HepG2 (cell line): ENCODE data around the gene SDR9C7. TPM values are rescaled to one million over a fixed set of nuclear protein-coding genes. Genes with fewer than 3 reads are reported as not detected.

Source experiments
- CENPX ChIP-seq: sonication (generic); formaldehyde crosslinking; IDR thresholded peaks from 2 replicates; pipeline ENCODE4 v1.9.0; 2021; ENCODE audit warnings: mild to moderate bottlenecking, missing genetic modification reagents, moderate library complexity
- EED ChIP-seq: sonication (generic); formaldehyde crosslinking; IDR thresholded peaks from 2 replicates; pipeline ENCODE4 v1.5.0; 2020; ENCODE audit warnings: mild to moderate bottlenecking, missing genetic modification reagents
- ESRRA ChIP-seq: sonication (generic); formaldehyde crosslinking; IDR thresholded peaks from 2 replicates; pipeline ENCODE4 v1.5.1; 2020; ENCODE audit warnings: mild to moderate bottlenecking, low read depth, missing genetic modification reagents
- FOXA1 ChIP-seq, 2 experiments: fragments of 450-650 bp in 1 of 2; sonication (generic) in 1 of 2; formaldehyde crosslinking in 1 of 2; IDR thresholded peaks; 2 replicates each; pipeline versions ENCODE4 v1.4.0 to v1.6.1; 2016 to 2020; ENCODE audit warnings: missing genetic modification reagents in 1 of 2
- FOXJ3 ChIP-seq: sonication (generic); formaldehyde crosslinking; IDR thresholded peaks from 2 replicates; pipeline ENCODE4 v1.4.0; 2020; ENCODE audit warnings: missing genetic modification reagents, mild to moderate bottlenecking, borderline replicate concordance
- KDM3A ChIP-seq: IDR thresholded peaks from 2 replicates; pipeline ENCODE4 v1.6.1; 2018; ENCODE audit warnings: low read depth, missing compliant biosample characterization
- KLF16 ChIP-seq, 2 experiments: sonication (generic) in 1 of 2; formaldehyde crosslinking in 1 of 2; IDR thresholded peaks; 2 replicates each; pipeline versions ENCODE4 v1.6.1 to v1.8.0; 2016 to 2023; ENCODE audit warnings: missing genetic modification reagents in 2 of 2, missing compliant biosample characterization in 1 of 2
- NFYB ChIP-seq: sonication (generic); formaldehyde crosslinking; IDR thresholded peaks from 2 replicates; pipeline ENCODE4 v1.4.0; 2020; ENCODE audit warnings: missing genetic modification reagents
- TBL1XR1 ChIP-seq: fragments of 150-350 bp; IDR thresholded peaks from 2 replicates; pipeline ENCODE4 v1.6.1; 2014; ENCODE audit warnings: borderline replicate concordance, low read length; ENCODE audit not compliant: partially characterized antibody
- TSC22D2 ChIP-seq: sonication (generic); formaldehyde crosslinking; IDR thresholded peaks from 2 replicates; pipeline ENCODE4 v1.5.1; 2020; ENCODE audit warnings: missing genetic modification reagents, mild to moderate bottlenecking, borderline replicate concordance
- YEATS2 ChIP-seq: sonication (generic); formaldehyde crosslinking; IDR thresholded peaks from 2 replicates; pipeline ENCODE4 v1.4.0; 2020; ENCODE audit warnings: missing genetic modification reagents, borderline replicate concordance
- ZFX ChIP-seq: sonication (generic); formaldehyde crosslinking; IDR thresholded peaks from 2 replicates; pipeline ENCODE4 v1.4.0; 2020; ENCODE audit warnings: mild to moderate bottlenecking, low read depth, missing genetic modification reagents, moderate library complexity
- ZNF556 ChIP-seq: sonication (generic); formaldehyde crosslinking; IDR thresholded peaks from 2 replicates; pipeline ENCODE4 v1.4.0; 2020; ENCODE audit warnings: mild to moderate bottlenecking, missing genetic modification reagents, borderline replicate concordance
- ZNF768 ChIP-seq: sonication (generic); formaldehyde crosslinking; IDR thresholded peaks from 2 replicates; pipeline ENCODE4 v1.4.0; 2020; ENCODE audit warnings: missing genetic modification reagents
- polyA plus RNA-seq, 8 experiments: library from polyadenylated mRNA; depleted of rRNA in 3 of 8; stranded (reverse) in 7 of 8; unstranded in 1 of 8; fragments of >200 nt; fragmentation: Illumina TruSeq in 4 of 8; extraction: Trizol in 4 of 8; gene quantifications; 2 replicates each; pipeline versions ENCODE4 v1.2.1 to v1.2.3, GENCODE V29; 2011 to 2016; ENCODE audit warnings: low read depth in 4 of 8, missing spikeins in 1 of 8, mixed read lengths in 1 of 8; ENCODE audit not compliant: insufficient read depth in 1 of 8
- total RNA-seq, 5 experiments: library from RNA; depleted of rRNA; stranded (reverse); fragments of >200 nt; fragmentation: Illumina TruSeq; extraction: Trizol; gene quantifications; 2 replicates each; pipeline ENCODE4 v1.2.3, GENCODE V29; 2016; ENCODE audit warnings: low read depth in 1 of 5
- TF ChIP-seq, protein P1 (sequence below): sonication (generic); formaldehyde crosslinking; IDR thresholded peaks from 2 replicates; pipeline ENCODE4 v1.9.0; 2021; ENCODE audit warnings: missing genetic modification reagents, borderline replicate concordance
- TF ChIP-seq, protein P2 (sequence below): sonication (generic); formaldehyde crosslinking; IDR thresholded peaks from 2 replicates; pipeline ENCODE4 v1.4.0; 2020; ENCODE audit warnings: missing genetic modification reagents, borderline replicate concordance
- TF ChIP-seq, protein P3 (sequence below): sonication (generic); formaldehyde crosslinking; IDR thresholded peaks from 2 replicates; pipeline ENCODE4 v1.4.0; 2020; ENCODE audit warnings: mild to moderate bottlenecking, missing genetic modification reagents
- TF ChIP-seq, protein P4 (sequence below): sonication (generic); formaldehyde crosslinking; IDR thresholded peaks from 2 replicates; pipeline ENCODE4 v1.5.0; 2020; ENCODE audit warnings: mild to moderate bottlenecking, missing genetic modification reagents, borderline replicate concordance

Gene SDR9C7
- total and polyA plus RNA-seq, 2 of the 13 experiments (the other 11 are each of a cell fraction or from before 2014, with no cell fraction given) = 0.04 TPM; not detected in 1

DNA sequence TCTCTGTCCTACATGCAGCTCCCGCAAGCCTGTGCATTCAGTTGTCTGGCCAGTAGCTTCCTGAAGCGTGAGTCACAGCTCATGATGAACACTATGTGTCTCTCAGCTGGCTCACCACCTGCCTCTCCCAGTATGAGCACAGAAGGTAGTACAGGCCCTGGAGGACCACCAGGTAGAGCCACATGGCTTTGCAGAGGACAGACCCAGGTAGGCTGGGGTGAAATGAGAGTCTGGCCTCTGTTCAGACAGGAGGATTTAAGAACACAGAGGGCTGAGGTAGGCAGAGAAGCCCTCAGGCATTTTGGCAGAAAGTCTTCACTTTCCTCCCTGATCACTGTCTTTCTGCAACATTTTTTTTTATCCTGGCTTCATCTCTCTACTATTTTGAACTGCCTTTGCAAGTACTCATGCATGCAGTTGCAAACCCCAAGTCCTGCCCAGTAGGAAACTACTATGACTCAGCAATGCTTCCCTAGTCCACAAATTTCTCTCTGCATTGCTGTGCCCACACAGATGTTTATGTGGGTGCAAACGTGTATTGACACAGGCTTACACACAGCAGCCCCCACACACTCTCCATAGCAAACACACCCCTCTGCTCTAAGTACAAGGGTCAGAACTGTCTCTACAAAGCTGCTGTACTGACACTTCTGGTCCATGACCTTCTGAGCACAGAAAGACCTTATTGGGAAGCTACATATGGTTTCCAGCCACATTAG lies 7.2 kb upstream of the SDR9C7 start (continued):
- TF ChIP-seq YEATS2 (CRISPR knock-in tag) = peak; percentile 61; the same call in 1 of the 2 replicates
- no peak for TF ChIP-seq ZNF768 (CRISPR knock-in tag)
- TF ChIP-seq KLF16 (CRISPR knock-in tag; IDR thresholded peaks at IDR 0.05) = peak in 1 of 2 experiments; percentile 85; a peak in 2 of 4 replicates
- peak; percentile 95; the same call in 1 of the 2 replicates for TF ChIP-seq ZNF556
- TF ChIP-seq FOXJ3 = peak; percentile 93; the same call in 1 of the 2 replicates
- no peak for TF ChIP-seq ZFX
- TF ChIP-seq, protein P1, sequence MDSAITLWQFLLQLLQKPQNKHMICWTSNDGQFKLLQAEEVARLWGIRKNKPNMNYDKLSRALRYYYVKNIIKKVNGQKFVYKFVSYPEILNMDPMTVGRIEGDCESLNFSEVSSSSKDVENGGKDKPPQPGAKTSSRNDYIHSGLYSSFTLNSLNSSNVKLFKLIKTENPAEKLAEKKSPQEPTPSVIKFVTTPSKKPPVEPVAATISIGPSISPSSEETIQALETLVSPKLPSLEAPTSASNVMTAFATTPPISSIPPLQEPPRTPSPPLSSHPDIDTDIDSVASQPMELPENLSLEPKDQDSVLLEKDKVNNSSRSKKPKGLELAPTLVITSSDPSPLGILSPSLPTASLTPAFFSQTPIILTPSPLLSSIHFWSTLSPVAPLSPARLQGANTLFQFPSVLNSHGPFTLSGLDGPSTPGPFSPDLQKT (CRISPR knock-in tag) = no peak
- TF ChIP-seq, protein P2, sequence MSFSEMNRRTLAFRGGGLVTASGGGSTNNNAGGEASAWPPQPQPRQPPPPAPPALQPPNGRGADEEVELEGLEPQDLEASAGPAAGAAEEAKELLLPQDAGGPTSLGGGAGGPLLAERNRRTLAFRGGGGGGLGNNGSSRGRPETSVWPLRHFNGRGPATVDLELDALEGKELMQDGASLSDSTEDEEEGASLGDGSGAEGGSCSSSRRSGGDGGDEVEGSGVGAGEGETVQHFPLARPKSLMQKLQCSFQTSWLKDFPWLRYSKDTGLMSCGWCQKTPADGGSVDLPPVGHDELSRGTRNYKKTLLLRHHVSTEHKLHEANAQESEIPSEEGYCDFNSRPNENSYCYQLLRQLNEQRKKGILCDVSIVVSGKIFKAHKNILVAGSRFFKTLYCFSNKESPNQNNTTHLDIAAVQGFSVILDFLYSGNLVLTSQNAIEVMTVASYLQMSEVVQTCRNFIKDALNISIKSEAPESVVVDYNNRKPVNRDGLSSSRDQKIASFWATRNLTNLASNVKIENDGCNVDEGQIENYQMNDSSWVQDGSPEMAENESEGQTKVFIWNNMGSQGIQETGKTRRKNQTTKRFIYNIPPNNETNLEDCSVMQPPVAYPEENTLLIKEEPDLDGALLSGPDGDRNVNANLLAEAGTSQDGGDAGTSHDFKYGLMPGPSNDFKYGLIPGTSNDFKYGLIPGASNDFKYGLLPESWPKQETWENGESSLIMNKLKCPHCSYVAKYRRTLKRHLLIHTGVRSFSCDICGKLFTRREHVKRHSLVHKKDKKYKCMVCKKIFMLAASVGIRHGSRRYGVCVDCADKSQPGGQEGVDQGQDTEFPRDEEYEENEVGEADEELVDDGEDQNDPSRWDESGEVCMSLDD (CRISPR knock-in tag) = peak; percentile 99
- TF ChIP-seq KDM3A (CRISPR knock-in tag) = peak; percentile 73
- no peak for TF ChIP-seq NFYB
- TF ChIP-seq, protein P3, sequence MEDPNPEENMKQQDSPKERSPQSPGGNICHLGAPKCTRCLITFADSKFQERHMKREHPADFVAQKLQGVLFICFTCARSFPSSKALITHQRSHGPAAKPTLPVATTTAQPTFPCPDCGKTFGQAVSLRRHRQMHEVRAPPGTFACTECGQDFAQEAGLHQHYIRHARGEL (CRISPR knock-in tag) = no peak
- TF ChIP-seq TSC22D2 (CRISPR knock-in tag) = no peak
- TF ChIP-seq, protein P4, sequence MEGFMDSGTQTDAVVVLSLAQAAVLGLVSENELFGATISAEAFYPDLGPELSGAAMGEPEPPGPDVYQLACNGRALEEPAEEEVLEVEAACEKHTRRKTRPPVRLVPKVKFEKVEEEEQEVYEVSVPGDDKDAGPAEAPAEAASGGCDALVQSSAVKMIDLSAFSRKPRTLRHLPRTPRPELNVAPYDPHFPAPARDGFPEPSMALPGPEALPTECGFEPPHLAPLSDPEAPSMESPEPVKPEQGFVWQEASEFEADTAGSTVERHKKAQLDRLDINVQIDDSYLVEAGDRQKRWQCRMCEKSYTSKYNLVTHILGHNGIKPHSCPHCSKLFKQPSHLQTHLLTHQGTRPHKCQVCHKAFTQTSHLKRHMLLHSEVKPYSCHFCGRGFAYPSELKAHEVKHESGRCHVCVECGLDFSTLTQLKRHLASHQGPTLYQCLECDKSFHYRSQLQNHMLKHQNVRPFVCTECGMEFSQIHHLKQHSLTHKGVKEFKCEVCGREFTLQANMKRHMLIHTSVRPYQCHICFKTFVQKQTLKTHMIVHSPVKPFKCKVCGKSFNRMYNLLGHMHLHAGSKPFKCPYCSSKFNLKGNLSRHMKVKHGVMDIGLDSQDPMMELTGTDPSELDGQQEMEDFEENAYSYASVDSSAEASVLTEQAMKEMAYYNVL (CRISPR knock-in tag) = peak; percentile 89; the same call in 1 of the 2 replicates
- TF ChIP-seq EED (CRISPR knock-in tag) = no peak
- TF ChIP-seq FOXA1 (IDR thresholded peaks at IDR 0.05) = peak; percentile 82
- TF ChIP-seq FOXA1 (CRISPR knock-in tag; IDR thresholded peaks at IDR 0.05) = peak; percentile 97
- TF ChIP-seq CENPX (CRISPR knock-in tag) = no peak
- TF ChIP-seq TBL1XR1 = peak; percentile 81
- peak; percentile 98 for TF ChIP-seq ESRRA (CRISPR knock-in tag)
